Myocyte (in vitro differentiated cells): ENCODE results near the gene VWA3B. TPM values are rescaled to one million over a fixed set of nuclear protein-coding genes. Genes with fewer than 3 reads are reported as not detected.
"Not testable (repeated sequence)": the region's sequence is repeated elsewhere in the genome, so short reads cannot be mapped to it uniquely, and the experiment has no call there.

Source experiments
- DNase-seq: peaks from one replicate; pipeline ENCODE4 v3.0.0-alpha.2; 2012; ENCODE audit warnings: low read depth
- total RNA-seq: library from RNA; depleted of rRNA; stranded (reverse); fragments of >200 nt; gene quantifications from 2 replicates; pipeline ENCODE4 v1.2.3, GENCODE V29; 2014

The VWA3B gene
- total RNA-seq, 1 donor from 2014 or later = not detected

- no peak for DNase-seq
Observed at GRCh38 chr2:98247383-98247782, 160.4 kb downstream of the VWA3B start.

GRCh38 chr2:98252038-98252773 is 165.2 kb downstream of the VWA3B start:
- no peak for DNase-seq

GRCh38 chr2:98253461-98254070 is 166.6 kb downstream of the VWA3B start:
- DNase-seq = peak; percentile 46

DNA sequence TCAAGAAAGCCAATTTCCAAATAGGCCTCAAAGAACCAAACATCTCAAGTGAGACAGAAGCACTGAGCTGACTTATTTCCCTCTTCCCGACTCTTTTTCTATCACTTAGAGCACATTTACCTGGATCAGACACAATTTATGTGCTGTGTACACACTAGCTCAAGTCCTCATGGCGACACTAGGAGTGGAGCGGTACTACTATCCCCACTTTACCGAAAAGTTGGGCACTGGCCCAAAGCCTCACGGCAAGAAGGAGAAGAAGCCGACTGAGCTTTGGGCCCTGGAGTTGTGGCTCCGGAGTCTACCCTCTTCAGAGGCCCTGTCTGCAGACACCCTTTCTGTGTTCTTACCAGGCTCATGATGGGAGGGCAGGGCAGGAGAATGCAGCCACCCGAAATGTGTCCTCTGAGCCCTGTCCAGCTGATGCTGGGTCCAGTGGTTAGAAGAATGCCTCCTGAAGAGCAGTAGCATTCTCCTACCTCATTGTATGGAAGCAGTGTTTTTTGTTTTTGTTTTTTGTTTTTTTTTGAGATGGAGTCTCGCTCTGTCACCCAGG is 167.6 kb downstream of the VWA3B start:
- DNase-seq = no peak

DNA sequence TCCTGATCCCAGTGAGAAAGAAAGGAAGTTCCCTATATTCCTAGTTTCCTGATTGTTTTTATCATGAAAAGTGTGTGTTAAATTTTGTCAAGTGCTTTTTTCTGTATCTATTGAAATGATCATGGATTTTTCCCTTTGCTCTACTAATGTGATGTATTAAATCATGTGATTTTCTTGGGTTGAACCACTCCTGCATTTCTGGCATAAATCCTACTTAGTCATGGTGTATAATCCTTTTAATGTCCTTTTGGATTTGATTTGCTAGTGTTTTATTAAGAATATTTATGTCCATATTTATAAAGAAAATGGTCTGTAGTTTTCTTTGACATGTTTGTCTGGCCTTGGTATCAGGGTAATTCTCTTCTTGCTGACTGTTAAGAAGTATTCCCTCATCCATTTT is 171.9 kb downstream of the VWA3B start:
- no peak for DNase-seq

DNA sequence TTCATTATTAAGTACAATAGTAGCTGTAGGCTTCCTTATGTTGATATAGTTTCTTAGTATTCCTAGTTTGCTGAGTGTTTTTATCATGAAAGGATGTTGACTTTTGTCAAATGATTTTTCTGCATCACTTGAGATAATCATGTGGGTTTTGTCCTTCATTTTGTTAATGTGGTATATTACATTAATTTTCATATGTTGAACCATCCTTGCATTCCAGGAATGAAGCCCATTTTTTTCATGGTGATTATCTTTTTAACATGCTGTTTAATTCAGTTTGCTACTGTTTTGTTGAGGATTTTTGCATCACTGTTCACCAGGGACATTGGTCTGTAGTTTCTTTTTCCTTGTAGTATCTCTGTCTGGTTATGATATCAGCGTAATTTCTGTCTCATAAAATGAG is 176.4 kb downstream of the VWA3B start:
- no peak for DNase-seq

DNA sequence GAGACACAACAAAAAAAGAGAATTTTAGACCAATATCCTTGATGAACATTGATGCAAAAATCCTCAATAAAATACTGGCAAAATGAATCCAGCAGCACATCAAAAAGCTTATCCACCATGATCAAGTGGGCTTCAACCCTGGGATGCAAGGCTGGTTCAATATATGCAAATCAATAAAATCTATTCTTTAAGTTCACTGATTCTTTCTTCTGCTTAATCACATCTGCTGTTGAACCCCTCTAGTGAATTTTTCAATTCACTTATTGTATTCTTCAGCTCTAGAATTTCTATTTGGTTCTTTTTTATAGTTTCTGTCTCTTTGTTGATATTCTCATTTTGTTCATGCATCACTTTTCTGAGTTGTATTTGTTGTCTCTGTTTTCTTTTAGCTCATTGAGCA is 181.3 kb downstream of the VWA3B start:
- DNase-seq = not testable (repeated sequence)

GRCh38 chr2:98269274-98269673 is 182.3 kb downstream of the VWA3B start:
- DNase-seq = peak; percentile 38

DNA sequence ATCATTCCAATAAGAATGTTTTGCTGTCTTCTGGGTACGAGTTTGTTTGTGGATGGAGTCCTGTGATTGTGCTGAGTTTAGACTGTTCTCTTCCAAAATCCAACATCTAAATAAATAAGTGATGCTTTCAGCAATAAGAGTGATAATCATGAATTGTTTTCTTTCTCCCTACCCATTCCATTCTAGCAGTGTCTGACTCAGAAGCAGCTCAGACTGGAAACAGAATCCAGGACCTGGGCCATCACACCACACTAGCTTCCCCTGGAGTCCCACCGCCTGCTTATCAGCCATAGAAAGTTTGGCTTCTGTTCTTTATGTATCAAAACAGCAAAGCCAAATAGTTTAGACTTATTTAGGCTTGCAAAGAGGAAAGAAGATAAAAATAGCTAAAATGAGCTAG is 182.9 kb downstream of the VWA3B start:
- DNase-seq = no peak

DNA sequence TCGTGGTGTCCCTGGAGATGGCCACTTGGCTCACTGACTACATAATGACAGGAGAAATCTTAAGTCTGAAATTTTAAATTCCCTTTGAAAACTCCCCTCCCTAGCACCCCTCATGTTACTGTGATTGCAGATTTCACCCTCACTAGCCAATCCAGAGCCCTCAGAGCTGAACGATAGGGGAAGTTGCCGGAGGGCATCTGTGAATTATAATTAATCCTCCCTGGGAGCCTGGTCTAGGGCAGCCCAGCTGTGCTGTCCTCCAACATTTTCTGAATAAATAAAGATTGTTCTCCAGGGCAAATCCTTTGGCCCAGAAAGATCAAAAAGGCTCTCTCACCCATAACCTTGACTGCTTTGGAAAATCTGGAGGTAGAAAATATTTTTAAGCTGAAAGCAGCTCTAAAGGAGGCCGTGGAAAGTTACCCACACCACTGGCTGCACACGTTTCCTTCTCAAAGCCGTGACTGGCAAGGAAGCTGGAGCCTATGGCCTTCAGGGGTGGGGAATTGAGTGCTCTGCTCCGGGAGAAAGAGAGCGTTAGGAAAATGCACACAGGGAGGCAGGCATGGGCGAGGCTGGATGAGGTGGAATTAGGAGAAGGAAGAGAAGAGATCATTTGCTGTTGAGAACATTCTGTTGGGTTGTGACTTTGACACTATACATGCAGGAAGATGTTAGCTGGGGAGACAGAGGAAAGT is 190.3 kb downstream of the VWA3B start:
- no peak for DNase-seq

- no peak for DNase-seq
Observed at GRCh38 chr2:98278074-98278473, 191.1 kb downstream of the VWA3B start.

- DNase-seq = peak; percentile 8
Observed at GRCh38 chr2:98280376-98281102, 193.6 kb downstream of the VWA3B start.

GRCh38 chr2:98281607-98282006 is 194.6 kb downstream of the VWA3B start:
- no peak for DNase-seq

DNA sequence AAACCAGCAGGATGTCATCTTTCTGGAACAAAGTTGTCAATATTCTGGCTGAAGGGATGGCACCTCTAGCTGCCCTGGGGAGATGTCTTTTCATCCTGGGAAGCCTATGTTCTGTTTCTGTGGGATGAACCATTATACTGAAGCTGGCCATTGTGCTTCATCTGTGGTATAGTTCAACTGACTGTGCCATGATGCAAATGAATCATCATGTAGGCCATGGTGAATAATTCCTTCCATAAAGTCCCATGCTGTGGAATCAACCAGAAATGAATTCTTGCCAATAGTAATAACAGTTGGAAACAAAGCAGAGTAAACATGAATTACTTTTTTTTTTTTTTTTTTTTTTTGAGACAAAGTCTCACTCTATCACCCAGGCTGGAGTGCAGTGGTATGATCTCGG is 195.1 kb downstream of the VWA3B start:
- no peak for DNase-seq

- no peak for DNase-seq
Observed at GRCh38 chr2:98293030-98293429, 206.1 kb downstream of the VWA3B start.

- DNase-seq = no peak
Observed at GRCh38 chr2:98293931-98294687, 207.1 kb downstream of the VWA3B start.

- no peak for DNase-seq
Observed at GRCh38 chr2:98294711-98295110, 207.7 kb downstream of the VWA3B start.

DNA sequence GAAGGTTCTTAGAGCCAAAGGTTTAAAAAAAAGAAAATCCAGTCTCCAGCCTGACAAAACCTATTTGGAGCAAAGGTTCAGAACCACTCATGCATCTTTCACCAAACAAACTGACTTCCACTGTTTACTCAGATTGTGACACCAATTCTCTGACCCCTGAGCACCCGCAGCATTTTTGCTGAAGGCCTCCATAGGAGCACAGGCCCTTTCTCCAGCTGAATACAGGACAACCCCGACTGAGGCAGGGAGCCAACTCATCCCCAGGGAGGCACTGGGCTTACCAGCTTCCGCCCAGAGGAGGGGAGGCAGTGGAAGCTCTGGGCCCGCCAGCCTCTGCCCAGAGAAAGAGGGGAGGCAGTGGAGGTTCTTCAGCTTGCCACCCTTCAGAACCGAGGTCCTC is 208.3 kb downstream of the VWA3B start:
- DNase-seq = no peak

GRCh38 chr2:98295721-98296414 is 208.9 kb downstream of the VWA3B start:
- DNase-seq = peak; percentile 5

DNA sequence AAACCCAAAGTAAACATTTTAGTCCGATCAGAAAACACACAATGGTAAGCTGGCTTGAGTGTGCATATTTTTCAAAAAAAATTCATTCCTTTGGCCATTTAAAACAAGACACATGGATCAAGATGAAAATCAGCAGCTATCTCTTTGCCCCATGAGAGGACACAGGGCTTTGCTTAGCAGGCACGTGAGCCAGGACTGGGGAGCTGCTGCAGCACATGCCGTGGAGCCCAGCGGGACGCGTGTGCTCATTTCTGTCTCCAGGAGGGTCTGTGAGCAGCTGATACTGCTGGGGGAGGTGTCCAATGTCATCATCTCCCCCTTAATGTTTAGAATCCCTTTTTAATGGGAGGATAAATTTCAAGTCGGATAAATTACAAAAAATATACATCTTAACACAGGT is 209.5 kb downstream of the VWA3B start:
- DNase-seq = no peak
